Left ventricle myocardium inferior (tissue), 1 donor: ENCODE data around the gene SUSD1. TPM values are rescaled to one million over a fixed set of nuclear protein-coding genes. Genes with fewer than 3 reads are reported as not detected.

Experiments
- DNase-seq: peaks from one replicate; pipeline ENCODE4 v3.0.0-alpha.2; 2020
- H3K27ac ChIP-seq: fragments of 200-600 bp; replicated peaks from 2 replicates; pipeline ENCODE4 v1.8.0; 2021
- H3K27me3 ChIP-seq: fragments of 200-600 bp; 2 replicates; pipeline ENCODE4 v1.8.0; 2021; ENCODE audit warnings: low read depth
- H3K36me3 ChIP-seq: fragments of 200-600 bp; 2 replicates; pipeline ENCODE4 v1.8.0; 2021
- H3K4me1 ChIP-seq: fragments of 200-600 bp; 2 replicates; pipeline ENCODE4 v1.8.0; 2021
- H3K4me3 ChIP-seq: fragments of 200-600 bp; 2 replicates; pipeline ENCODE4 v1.8.0; 2021; ENCODE audit warnings: mild to moderate bottlenecking, moderate library complexity
- H3K9me3 ChIP-seq: fragments of 200-600 bp; replicated peaks from 2 replicates; pipeline ENCODE4 v1.8.0; 2021
- intact Hi-C: fragments of 100-400 bp; cut with micrococcal nuclease; formaldehyde crosslinking; loops from one replicate; pipeline ENCODE4 v1.11.0; 2022
- total RNA-seq: library from RNA; stranded (reverse); fragmentation: NEBNext Ultra II Directional; extraction: Animal tissue kit (Norgen Biotek cat#: 25700); gene quantifications from one replicate; pipeline ENCODE4 v1.2.1, GENCODE V29; 2021
- TF ChIP-seq, protein P1 (sequence below): fragments of 200-600 bp; IDR thresholded peaks from 2 replicates; pipeline ENCODE4 v1.8.0; 2021; ENCODE audit warnings: antibody characterized with exemption, mild to moderate bottlenecking, borderline replicate concordance
- donor health status: DM: no; HTN: yes; CAD: no; lungs with severe emphysema.

SUSD1 gene
- total RNA-seq, 1 donor from 2014 or later, result 5.1 TPM

DNA sequence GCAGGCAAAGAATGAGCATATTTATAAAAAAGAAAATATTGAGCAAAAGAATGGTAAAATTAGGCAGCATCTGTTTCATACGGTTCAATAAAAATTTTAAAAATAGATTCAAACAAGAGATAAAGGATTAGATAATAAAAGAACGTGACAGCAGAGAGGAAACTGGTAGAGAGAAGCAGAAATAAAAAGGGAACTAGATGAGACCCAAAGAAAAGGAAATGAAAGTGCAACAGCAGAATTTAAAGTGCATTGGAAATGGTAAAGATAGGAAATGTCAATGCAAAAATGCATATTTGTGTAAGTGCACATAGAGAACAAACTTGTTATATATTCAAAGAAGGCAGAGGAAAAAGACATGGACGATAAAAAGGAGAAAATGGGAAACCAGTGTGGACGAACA lies 70.2 kb downstream of the SUSD1 start:
- intact Hi-C loops, result no loop called here
- no peak for DNase-seq
- TF ChIP-seq, protein P1, sequence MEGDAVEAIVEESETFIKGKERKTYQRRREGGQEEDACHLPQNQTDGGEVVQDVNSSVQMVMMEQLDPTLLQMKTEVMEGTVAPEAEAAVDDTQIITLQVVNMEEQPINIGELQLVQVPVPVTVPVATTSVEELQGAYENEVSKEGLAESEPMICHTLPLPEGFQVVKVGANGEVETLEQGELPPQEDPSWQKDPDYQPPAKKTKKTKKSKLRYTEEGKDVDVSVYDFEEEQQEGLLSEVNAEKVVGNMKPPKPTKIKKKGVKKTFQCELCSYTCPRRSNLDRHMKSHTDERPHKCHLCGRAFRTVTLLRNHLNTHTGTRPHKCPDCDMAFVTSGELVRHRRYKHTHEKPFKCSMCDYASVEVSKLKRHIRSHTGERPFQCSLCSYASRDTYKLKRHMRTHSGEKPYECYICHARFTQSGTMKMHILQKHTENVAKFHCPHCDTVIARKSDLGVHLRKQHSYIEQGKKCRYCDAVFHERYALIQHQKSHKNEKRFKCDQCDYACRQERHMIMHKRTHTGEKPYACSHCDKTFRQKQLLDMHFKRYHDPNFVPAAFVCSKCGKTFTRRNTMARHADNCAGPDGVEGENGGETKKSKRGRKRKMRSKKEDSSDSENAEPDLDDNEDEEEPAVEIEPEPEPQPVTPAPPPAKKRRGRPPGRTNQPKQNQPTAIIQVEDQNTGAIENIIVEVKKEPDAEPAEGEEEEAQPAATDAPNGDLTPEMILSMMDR, result no peak
- H3K27me3 ChIP-seq, result no peaks in the 10 kb centered on the region
- no peak overlapping the region for H3K4me3 ChIP-seq
- no peaks in the 10 kb centered on the region for H3K9me3 ChIP-seq
- no peak overlapping the region for H3K27ac ChIP-seq
- peaks cover 6% of the 10 kb centered on the region for H3K36me3 ChIP-seq
- H3K4me1 ChIP-seq, result no peaks in the 10 kb centered on the region

DNA sequence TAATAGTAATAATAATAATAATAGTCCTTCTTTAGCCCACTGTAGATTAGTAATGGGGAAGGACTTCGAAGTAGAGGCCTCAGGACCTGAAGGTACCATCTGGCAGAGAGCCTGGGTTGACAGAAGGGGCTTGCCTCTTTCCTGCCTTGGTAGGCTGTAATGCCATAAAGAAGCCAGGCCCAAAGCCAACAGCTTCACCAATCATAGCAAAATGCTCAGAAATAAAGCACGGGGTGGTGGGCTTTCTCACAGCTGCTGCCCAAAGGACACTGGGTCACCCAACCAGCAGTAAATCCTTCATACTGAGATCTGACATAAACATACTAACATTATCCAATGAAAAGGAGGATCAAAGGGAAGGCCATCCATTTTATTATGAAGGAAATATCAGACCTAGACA lies 70.7 kb downstream of the SUSD1 start:
- DNase-seq, result no peak
- H3K27ac ChIP-seq, result no peak overlapping the region
- H3K27me3 ChIP-seq, result no peaks in the 10 kb centered on the region
- intact Hi-C loops, result no loop called here
- peaks cover 6% of the 10 kb centered on the region for H3K36me3 ChIP-seq
- H3K4me3 ChIP-seq, result no peak overlapping the region
- no peaks in the 10 kb centered on the region for H3K4me1 ChIP-seq
- no peaks in the 10 kb centered on the region for H3K9me3 ChIP-seq
- TF ChIP-seq, protein P1, result no peak

DNA sequence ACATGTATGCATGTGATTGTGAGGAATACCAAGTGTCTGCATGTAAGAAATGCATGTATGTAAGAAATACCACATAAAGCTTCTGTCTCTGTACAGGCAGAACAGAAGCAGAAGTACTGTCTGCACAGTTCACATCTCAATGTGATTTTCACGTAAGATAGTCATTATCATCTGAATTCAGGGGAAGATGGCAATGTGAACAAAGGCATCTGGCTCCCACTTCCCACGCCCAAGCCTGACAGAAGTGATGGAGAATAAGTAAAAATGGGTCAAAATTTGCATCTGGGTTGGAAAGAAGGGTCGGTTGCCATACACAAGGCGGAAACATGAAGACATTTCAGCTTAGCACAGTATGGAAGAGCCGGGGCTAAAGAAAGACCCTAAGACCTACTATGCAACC lies 71.7 kb downstream of the SUSD1 start:
- no peak overlapping the region for H3K4me3 ChIP-seq
- intact Hi-C loops, result no loop called here

DNA sequence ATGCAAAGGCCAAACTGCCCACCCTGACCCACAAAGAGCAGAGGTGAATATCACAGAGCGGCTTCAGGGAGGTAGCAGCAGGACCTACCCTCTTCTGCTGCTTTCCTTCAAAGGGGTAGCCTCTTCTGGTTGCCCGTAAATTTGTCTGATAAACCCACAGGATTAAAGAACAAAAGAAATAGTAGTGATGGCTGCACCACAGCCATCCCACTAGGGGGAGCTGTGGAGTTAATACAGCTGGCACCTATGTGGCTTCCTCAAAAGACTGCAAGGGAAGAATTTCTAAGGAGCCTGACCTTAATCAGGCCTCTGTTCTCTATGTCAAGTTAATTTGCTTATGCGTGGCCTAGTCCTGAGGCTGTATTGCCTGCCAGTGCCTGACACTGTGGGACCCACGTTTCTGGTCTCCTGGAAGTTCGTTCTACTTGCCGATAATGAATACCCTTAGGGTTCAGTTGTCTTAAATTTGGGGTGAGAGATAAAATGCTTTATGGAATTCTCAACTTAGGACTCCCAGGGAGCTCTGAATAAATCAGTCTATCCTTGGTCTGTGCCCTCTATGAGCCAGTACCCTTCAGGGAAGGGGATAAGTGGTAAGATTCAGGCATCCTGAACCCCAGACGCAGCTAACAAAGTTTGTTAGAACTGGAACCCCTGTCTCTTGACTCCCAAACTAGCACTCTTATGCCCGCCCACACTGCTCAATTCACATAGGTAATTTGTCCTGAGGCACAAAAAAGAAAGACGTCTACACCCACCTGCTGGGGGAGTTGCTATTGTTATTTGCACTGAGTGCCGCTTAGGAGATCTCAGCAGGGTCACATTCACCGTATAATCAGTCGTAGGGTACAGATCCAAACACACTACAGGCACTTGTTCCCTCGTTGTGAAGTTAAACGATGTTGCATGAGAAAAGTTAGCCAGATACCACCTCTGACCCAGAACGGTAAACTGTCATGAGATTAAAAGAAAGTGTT lies 77.1 kb downstream of the SUSD1 start:
- H3K4me3 ChIP-seq, result no peak overlapping the region
- TF ChIP-seq, protein P1, result peak; percentile 95
- H3K36me3 ChIP-seq, result peaks cover 6% of the 10 kb centered on the region
- H3K27ac ChIP-seq, result no peak overlapping the region
- peak; percentile 30 for DNase-seq
- intact Hi-C loops, result no loop called here
- H3K9me3 ChIP-seq, result no peaks in the 10 kb centered on the region
- no peaks in the 10 kb centered on the region for H3K27me3 ChIP-seq
- H3K4me1 ChIP-seq, result peaks cover 13% of the 10 kb centered on the region

More for the DNA sequence above, 71.7 kb downstream of the SUSD1 start:
- H3K4me1 ChIP-seq, result no peaks in the 10 kb centered on the region
- H3K9me3 ChIP-seq, result no peaks in the 10 kb centered on the region
- DNase-seq, result no peak
- no peaks in the 10 kb centered on the region for H3K27me3 ChIP-seq
- peaks cover 6% of the 10 kb centered on the region for H3K36me3 ChIP-seq
- H3K27ac ChIP-seq, result no peak overlapping the region
- TF ChIP-seq, protein P1, result no peak

DNA sequence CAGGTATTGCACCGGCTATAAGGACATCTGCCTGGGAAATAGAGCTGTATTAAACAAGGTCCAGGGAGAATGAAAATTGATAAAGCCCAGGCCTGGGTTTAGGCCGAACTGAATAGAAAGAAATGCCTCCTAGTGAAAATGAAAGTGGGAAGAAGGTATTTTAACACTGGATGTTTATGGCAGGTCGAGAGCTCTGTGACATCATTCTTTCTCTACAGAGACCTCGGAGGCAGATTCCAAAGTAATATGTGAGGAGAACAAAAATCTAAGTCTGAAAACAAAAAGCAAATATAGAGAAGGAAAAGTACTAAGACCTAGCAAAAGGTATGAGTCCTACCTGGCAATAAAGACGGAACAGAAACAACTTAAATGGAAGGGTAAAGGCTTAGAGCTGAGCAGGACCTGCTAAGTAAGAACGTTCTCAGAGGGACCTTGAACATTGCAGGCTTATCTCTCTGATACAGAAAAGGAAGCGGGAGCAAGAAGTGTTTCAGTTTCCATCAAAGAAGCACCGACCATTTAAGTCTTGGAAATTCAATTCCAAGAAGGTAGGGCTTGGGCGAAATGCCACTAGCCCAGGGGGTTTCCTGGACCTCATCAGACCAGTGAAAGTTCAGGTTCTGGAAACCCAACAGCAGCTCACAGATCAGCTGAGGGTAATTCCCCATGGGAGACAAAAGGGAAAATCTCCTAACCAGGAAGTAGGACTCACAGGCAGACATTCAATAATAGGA lies 80.0 kb downstream of the SUSD1 start:
- H3K4me1 ChIP-seq, result peaks cover 13% of the 10 kb centered on the region
- intact Hi-C loops, result no loop called here
- TF ChIP-seq, protein P1, result no peak
- no peak for DNase-seq
- peak overlapping the region; percentile 33 for H3K27ac ChIP-seq
- H3K27me3 ChIP-seq, result no peaks in the 10 kb centered on the region
- H3K9me3 ChIP-seq, result no peaks in the 10 kb centered on the region
- no peak overlapping the region for H3K4me3 ChIP-seq
- H3K36me3 ChIP-seq, result no peaks in the 10 kb centered on the region
